ENCODE data around the gene KLHL5.

Gene KLHL5

DNA sequence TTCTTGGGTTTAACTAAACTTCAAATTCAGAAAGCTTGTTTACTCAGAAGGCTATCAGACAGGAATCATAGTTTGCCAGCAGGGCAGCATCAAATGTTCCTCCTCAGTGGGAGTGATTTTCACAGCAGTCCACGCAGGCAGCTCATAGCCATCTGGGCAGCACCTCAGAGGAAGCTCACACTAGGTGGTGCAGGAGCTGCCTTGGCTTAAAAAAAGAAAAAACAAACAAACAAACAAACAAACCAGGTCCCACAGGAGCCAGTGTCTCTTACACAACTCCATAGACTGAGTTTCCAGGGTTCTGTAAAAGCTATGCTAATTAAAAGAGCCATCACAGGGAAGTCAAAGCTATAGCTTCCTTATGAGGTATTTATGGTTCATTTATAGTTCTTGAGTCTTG lies 10.5 kb upstream of the KLHL5 start:
- no peak overlapping the region for H3K27ac ChIP-seq
- TF ChIP-seq, protein P1, sequence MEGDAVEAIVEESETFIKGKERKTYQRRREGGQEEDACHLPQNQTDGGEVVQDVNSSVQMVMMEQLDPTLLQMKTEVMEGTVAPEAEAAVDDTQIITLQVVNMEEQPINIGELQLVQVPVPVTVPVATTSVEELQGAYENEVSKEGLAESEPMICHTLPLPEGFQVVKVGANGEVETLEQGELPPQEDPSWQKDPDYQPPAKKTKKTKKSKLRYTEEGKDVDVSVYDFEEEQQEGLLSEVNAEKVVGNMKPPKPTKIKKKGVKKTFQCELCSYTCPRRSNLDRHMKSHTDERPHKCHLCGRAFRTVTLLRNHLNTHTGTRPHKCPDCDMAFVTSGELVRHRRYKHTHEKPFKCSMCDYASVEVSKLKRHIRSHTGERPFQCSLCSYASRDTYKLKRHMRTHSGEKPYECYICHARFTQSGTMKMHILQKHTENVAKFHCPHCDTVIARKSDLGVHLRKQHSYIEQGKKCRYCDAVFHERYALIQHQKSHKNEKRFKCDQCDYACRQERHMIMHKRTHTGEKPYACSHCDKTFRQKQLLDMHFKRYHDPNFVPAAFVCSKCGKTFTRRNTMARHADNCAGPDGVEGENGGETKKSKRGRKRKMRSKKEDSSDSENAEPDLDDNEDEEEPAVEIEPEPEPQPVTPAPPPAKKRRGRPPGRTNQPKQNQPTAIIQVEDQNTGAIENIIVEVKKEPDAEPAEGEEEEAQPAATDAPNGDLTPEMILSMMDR (IDR thresholded peaks at IDR 0.05) = no peak
- no peak for TF ChIP-seq ZFX (IDR thresholded peaks at IDR 0.05; ENCODE audit: borderline replicate concordance)

DNA sequence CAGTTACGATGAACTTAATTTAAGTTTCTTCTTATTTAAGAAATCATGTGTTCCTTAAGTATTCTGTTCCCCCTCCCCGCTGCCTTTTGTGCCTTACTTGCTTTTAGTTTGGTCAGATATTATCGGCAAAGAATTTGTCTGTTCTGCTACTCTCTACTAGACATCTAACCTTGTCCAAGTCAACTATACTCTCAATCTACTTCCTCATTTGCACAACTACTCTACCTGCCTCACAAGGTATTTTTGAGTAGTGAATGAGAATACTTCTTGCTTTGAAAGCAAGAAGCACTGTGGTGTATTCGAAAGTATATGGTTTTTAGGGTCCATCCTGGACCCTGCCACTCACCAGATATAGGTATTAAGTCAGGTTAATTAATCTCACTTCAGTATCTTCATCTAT lies 8.0 kb upstream of the KLHL5 start:
- H3K27ac ChIP-seq = no peak overlapping the region
- TF ChIP-seq ZFX (IDR thresholded peaks at IDR 0.05; ENCODE audit: borderline replicate concordance) = no peak
- TF ChIP-seq, protein P1 (IDR thresholded peaks at IDR 0.05) = no peak

DNA sequence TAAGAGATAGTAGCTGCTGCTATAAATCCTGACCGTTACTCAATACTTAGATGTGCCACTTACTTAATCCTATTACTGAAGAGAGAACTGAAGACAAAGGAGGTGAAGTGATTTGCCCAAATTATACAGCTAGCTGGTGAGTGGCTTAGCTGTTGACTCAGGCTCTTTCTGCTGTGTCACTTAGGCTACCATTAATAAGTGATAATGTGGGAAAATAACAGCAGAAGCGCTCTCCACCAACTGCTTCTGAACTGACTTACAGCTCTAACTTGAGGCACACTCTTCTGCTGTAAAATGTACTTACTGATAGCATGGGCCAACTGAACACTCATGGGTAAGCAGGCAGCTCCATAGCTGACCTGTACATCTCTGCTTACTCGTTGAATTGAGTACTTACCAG lies 7.5 kb upstream of the KLHL5 start:
- TF ChIP-seq, protein P1 (IDR thresholded peaks at IDR 0.05) = no peak
- no peak for TF ChIP-seq ZFX (IDR thresholded peaks at IDR 0.05; ENCODE audit: borderline replicate concordance)
- H3K27ac ChIP-seq = no peak overlapping the region

DNA sequence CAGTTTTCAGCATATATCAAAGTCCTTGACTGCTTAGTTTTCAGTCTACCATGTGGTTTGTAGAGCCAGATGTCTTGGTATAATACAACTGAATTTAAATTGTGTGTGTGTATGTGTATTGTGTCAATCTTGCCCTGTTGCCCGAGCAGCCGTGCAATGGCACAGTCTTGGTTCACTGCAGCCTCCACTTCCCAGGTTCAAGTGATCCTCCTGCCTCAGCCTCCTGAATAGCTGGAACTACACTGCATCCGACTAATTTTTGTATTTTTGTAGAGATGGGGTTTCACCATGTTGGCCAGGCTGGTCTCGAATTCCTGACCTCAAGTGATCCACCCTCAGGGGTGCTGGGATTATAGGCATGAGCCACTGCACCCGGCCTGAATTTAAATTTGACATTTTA lies 6.0 kb upstream of the KLHL5 start:
- no peak overlapping the region for H3K27ac ChIP-seq
- TF ChIP-seq, protein P1 (IDR thresholded peaks at IDR 0.05) = no peak

DNA sequence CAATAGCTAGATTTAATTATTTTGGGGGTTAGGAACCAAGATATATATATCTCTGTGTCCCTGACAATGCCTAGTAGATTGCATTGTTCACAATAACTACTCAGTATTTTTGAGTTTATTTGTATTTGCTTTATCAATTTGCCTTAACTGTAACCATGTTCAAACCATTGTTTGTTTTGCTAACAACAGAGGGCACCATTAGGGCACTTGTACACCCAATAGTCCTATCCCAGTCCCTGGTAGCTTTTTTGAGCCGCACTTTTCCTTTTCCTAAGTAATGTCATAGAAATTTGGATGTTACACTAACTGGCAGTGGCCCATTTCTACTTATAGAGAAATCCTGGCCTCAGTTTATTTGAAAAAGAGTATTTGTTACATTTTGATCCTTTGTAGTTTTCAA lies 575 bp upstream of the KLHL5 start:
- no peak overlapping the region for H3K27ac ChIP-seq
- TF ChIP-seq ZFX (IDR thresholded peaks at IDR 0.05; ENCODE audit: borderline replicate concordance) = no peak
- TF ChIP-seq, protein P1 (IDR thresholded peaks at IDR 0.05) = no peak

DNA sequence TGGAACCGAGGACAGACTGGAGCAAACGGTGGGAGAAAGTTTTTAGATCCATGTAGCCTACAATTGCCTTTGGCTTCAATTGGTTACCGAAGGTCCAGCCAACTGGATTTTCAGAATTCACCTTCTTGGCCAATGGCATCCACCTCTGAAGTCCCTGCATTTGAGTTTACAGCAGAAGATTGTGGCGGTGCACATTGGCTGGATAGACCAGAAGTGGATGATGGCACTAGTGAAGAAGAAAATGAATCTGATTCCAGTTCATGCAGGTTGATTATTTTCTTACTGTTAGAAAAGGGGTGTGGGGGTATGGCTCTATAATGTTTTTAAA lies 702 bp downstream of the KLHL5 start:
- H3K27ac ChIP-seq = no peak overlapping the region
- TF ChIP-seq, protein P1 (IDR thresholded peaks at IDR 0.05) = no peak
- no peak for TF ChIP-seq ZFX (IDR thresholded peaks at IDR 0.05; ENCODE audit: borderline replicate concordance)

DNA sequence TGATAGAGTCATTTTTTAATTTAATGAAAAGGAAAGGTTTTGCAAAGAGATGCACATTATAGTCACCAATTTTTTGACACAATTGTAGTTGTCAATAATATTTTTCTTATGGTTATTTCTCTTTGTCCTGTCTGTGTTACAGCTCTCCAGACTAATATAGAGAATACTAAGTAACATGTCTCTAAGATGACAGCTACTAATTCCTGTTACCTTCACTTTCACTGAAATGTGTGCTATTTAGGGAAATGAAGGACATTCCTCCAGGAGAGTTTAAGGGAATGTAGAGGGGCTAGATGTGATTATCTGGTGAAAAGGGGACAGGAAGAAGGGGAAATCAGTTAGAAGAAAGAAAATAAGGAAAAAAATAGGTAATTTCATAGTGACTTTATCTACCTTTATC lies 1.4 kb downstream of the KLHL5 start:
- TF ChIP-seq, protein P1 (IDR thresholded peaks at IDR 0.05) = no peak
- no peak for TF ChIP-seq ZFX (IDR thresholded peaks at IDR 0.05; ENCODE audit: borderline replicate concordance)
- no peak overlapping the region for H3K27ac ChIP-seq
